Measurements from ENCODE around the gene OR5AU1. TPM values are rescaled to one million over a fixed set of nuclear protein-coding genes. Genes with fewer than 3 reads are reported as not detected.
A peak's percentile ranks its signal among the peaks of the same experiment; 100 is the strongest.

Gene OR5AU1
- total RNA-seq, 1 donor from 2014 or later, result not detected

GRCh38 chr14:21197418-21198205, 41.7 kb upstream of the OR5AU1 start:
- Mint-ChIP-seq H3K4me3 (ENCODE audit: unreplicated experiment) (no peak overlapping the region), H3K27me3 (ENCODE audit: low read depth, unreplicated experiment) (no peaks in the 10 kb centered on the region), H3K36me3 (ENCODE audit: low read depth, unreplicated experiment) (peaks cover 9% of the 10 kb centered on the region), H3K9me3 (ENCODE audit: unreplicated experiment) (no peaks in the 10 kb centered on the region), H3K27ac (ENCODE audit: unreplicated experiment) (no peak overlapping the region), H3K4me1 (ENCODE audit: low read depth, unreplicated experiment) (peaks cover 8% of the 10 kb centered on the region)
- no peak overlapping the region for H3K4me2 ChIP-seq (ENCODE audit: low read length)
- H4K20me1 ChIP-seq (ENCODE audit: insufficient read depth, low read length), result peaks cover 31% of the 10 kb centered on the region
- no peak for DNase-seq (ENCODE audit: low read depth)
- no peak for TF ChIP-seq EZH2 (IDR thresholded peaks at IDR 0.05; ENCODE audit: insufficient read depth, low read length)
- FAIRE-seq, result no peak
- H3K79me2 ChIP-seq (ENCODE audit: insufficient read depth, low read length), result no peaks in the 10 kb centered on the region
- no peak overlapping the region for H3K9ac ChIP-seq (ENCODE audit: low read length)
- H3K4me3 ChIP-seq (ENCODE audit: insufficient read depth, low read depth, low read length), result no peak overlapping the region
- no peaks in the 10 kb centered on the region for H3K9me3 ChIP-seq (ENCODE audit: insufficient read depth, low read depth, low read length)
- no peaks in the 10 kb centered on the region for H3K27me3 ChIP-seq (ENCODE audit: insufficient read depth, low read length)
- no peak overlapping the region for H2AFZ ChIP-seq (ENCODE audit: low read depth, low read length)
- H3K27ac ChIP-seq (ENCODE audit: low read depth, low read length), result no peak overlapping the region
- peaks cover 9% of the 10 kb centered on the region for H3K36me3 ChIP-seq (ENCODE audit: insufficient read depth, low read length)
- H3K4me1 ChIP-seq (ENCODE audit: insufficient read depth, low read length), result no peaks in the 10 kb centered on the region

- no peak for DNase-seq (ENCODE audit: low read depth)
- Mint-ChIP-seq H3K27me3 (ENCODE audit: low read depth, unreplicated experiment) (no peaks in the 10 kb centered on the region), H3K9me3 (ENCODE audit: unreplicated experiment) (no peaks in the 10 kb centered on the region), H3K27ac (ENCODE audit: unreplicated experiment) (peak overlapping the region; percentile 62), H3K4me3 (ENCODE audit: unreplicated experiment) (no peak overlapping the region), H3K36me3 (ENCODE audit: low read depth, unreplicated experiment) (peaks cover 2% of the 10 kb centered on the region), H3K4me1 (ENCODE audit: low read depth, unreplicated experiment) (peaks cover 4% of the 10 kb centered on the region)
- Histone ChIP-seq H3K4me2 (ENCODE audit: low read length) (no peak overlapping the region), H3K79me2 (ENCODE audit: insufficient read depth, low read length) (no peaks in the 10 kb centered on the region), H3K9me3 (ENCODE audit: insufficient read depth, low read depth, low read length) (no peaks in the 10 kb centered on the region), H3K4me3 (ENCODE audit: insufficient read depth, low read depth, low read length) (no peak overlapping the region), H4K20me1 (ENCODE audit: insufficient read depth, low read length) (peaks cover 3% of the 10 kb centered on the region), H3K27ac (ENCODE audit: low read depth, low read length) (no peak overlapping the region), H2AFZ (ENCODE audit: low read depth, low read length) (no peak overlapping the region), H3K27me3 (ENCODE audit: insufficient read depth, low read length) (no peaks in the 10 kb centered on the region), H3K9ac (ENCODE audit: low read length) (no peak overlapping the region), H3K4me1 (ENCODE audit: insufficient read depth, low read length) (no peaks in the 10 kb centered on the region), H3K36me3 (ENCODE audit: insufficient read depth, low read length) (no peaks in the 10 kb centered on the region)
- TF ChIP-seq CTCF (IDR thresholded peaks at IDR 0.05; ENCODE audit: insufficient read depth, low read depth, low read length) (no peak), EZH2 (IDR thresholded peaks at IDR 0.05; ENCODE audit: insufficient read depth, low read length) (no peak)
- FAIRE-seq, result no peak
Observed at GRCh38 chr14:21194597-21194996, 38.7 kb upstream of the OR5AU1 start.

- Mint-ChIP-seq H3K27me3 (ENCODE audit: low read depth, unreplicated experiment) (no peaks in the 10 kb centered on the region), H3K27ac (ENCODE audit: unreplicated experiment) (no peak overlapping the region), H3K9me3 (ENCODE audit: unreplicated experiment) (no peaks in the 10 kb centered on the region), H3K4me1 (ENCODE audit: low read depth, unreplicated experiment) (peaks cover 4% of the 10 kb centered on the region), H3K4me3 (ENCODE audit: unreplicated experiment) (no peak overlapping the region), H3K36me3 (ENCODE audit: low read depth, unreplicated experiment) (peaks cover 2% of the 10 kb centered on the region)
- Histone ChIP-seq H3K36me3 (ENCODE audit: insufficient read depth, low read length) (no peaks in the 10 kb centered on the region), H3K27ac (ENCODE audit: low read depth, low read length) (no peak overlapping the region), H4K20me1 (ENCODE audit: insufficient read depth, low read length) (no peaks in the 10 kb centered on the region), H3K9me3 (ENCODE audit: insufficient read depth, low read depth, low read length) (no peaks in the 10 kb centered on the region), H2AFZ (ENCODE audit: low read depth, low read length) (no peak overlapping the region), H3K27me3 (ENCODE audit: insufficient read depth, low read length) (no peaks in the 10 kb centered on the region), H3K4me1 (ENCODE audit: insufficient read depth, low read length) (no peaks in the 10 kb centered on the region), H3K4me2 (ENCODE audit: low read length) (no peak overlapping the region), H3K79me2 (ENCODE audit: insufficient read depth, low read length) (no peaks in the 10 kb centered on the region), H3K4me3 (ENCODE audit: insufficient read depth, low read depth, low read length) (no peak overlapping the region), H3K9ac (ENCODE audit: low read length) (no peak overlapping the region)
- FAIRE-seq (no peak), DNase-seq (ENCODE audit: low read depth) (peak; percentile 27)
- TF ChIP-seq EZH2 (IDR thresholded peaks at IDR 0.05; ENCODE audit: insufficient read depth, low read length), result no peak
Observed at GRCh38 chr14:21192875-21193535, 37.1 kb upstream of the OR5AU1 start.

Data from astrocyte (in vitro differentiated cells and primary cell).